WERI-Rb-1 (cell line): Measurements from ENCODE around the gene C10orf95.

Experiments
- DNase-seq: peaks from one replicate; pipeline ENCODE4 v3.0.0-alpha.2; 2020
- H3K27ac ChIP-seq: fragments of 250-450 bp; sonication (Bioruptor Pico); 2 replicates; pipeline ENCODE4 v1.5.1; 2020; ENCODE audit warnings: mild to moderate bottlenecking, moderate library complexity
- H3K27me3 ChIP-seq: fragments of 250-450 bp; sonication (Bioruptor Pico); 2 replicates; pipeline ENCODE4 v1.5.1; 2021; ENCODE audit warnings: mild to moderate bottlenecking, low read depth, moderate library complexity; ENCODE audit not compliant: insufficient read depth, severe bottlenecking
- H3K36me3 ChIP-seq: fragments of 250-450 bp; sonication (Bioruptor Pico); 2 replicates; pipeline ENCODE4 v1.5.1; 2020; ENCODE audit warnings: mild to moderate bottlenecking, moderate library complexity
- H3K4me3 ChIP-seq: 2 replicates; pipeline ENCODE4 v1.5.1; 2011; ENCODE audit warnings: low read depth, mild to moderate bottlenecking, control low read depth, low read length
- H3K9me3 ChIP-seq: fragments of 250-450 bp; sonication (Bioruptor Pico); 2 replicates; pipeline ENCODE4 v1.5.1; 2021; ENCODE audit warnings: mild to moderate bottlenecking, moderate library complexity; ENCODE audit not compliant: severe bottlenecking
- TF ChIP-seq, protein P1 (sequence below): IDR thresholded peaks from 2 replicates; pipeline ENCODE4 v1.5.1; 2011; ENCODE audit warnings: low read depth, mild to moderate bottlenecking, control low read depth, inconsistent platforms, low read length

C10orf95 gene

DNA sequence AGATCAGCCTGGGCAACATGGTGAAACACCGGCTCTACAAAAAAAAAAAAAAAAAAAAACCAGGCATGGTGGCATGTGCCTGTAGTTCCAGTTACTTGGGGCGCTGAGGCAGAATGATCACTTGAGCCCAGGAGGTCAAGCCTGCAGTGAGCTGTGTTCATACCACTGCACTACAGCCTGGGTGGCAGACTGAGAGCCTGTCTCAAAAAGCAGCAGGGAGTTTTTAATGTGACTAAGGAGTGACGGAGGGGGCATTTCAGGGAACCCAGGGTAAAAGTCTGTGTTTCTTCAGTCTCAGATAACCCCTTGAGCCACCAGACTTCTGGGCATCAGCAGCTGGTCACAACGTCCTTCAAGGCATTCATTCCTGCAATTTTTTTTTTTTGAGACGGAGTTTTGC lies 2.2 kb upstream of the C10orf95 start:
- H3K36me3 ChIP-seq, result peaks cover 15% of the 10 kb centered on the region
- no peak for DNase-seq
- no peaks in the 10 kb centered on the region for H3K27me3 ChIP-seq
- H3K4me3 ChIP-seq, result no peak overlapping the region
- TF ChIP-seq, protein P1, sequence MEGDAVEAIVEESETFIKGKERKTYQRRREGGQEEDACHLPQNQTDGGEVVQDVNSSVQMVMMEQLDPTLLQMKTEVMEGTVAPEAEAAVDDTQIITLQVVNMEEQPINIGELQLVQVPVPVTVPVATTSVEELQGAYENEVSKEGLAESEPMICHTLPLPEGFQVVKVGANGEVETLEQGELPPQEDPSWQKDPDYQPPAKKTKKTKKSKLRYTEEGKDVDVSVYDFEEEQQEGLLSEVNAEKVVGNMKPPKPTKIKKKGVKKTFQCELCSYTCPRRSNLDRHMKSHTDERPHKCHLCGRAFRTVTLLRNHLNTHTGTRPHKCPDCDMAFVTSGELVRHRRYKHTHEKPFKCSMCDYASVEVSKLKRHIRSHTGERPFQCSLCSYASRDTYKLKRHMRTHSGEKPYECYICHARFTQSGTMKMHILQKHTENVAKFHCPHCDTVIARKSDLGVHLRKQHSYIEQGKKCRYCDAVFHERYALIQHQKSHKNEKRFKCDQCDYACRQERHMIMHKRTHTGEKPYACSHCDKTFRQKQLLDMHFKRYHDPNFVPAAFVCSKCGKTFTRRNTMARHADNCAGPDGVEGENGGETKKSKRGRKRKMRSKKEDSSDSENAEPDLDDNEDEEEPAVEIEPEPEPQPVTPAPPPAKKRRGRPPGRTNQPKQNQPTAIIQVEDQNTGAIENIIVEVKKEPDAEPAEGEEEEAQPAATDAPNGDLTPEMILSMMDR, result no peak
- peak overlapping the region; percentile 93 for H3K27ac ChIP-seq
- H3K9me3 ChIP-seq, result no peaks in the 10 kb centered on the region

DNA sequence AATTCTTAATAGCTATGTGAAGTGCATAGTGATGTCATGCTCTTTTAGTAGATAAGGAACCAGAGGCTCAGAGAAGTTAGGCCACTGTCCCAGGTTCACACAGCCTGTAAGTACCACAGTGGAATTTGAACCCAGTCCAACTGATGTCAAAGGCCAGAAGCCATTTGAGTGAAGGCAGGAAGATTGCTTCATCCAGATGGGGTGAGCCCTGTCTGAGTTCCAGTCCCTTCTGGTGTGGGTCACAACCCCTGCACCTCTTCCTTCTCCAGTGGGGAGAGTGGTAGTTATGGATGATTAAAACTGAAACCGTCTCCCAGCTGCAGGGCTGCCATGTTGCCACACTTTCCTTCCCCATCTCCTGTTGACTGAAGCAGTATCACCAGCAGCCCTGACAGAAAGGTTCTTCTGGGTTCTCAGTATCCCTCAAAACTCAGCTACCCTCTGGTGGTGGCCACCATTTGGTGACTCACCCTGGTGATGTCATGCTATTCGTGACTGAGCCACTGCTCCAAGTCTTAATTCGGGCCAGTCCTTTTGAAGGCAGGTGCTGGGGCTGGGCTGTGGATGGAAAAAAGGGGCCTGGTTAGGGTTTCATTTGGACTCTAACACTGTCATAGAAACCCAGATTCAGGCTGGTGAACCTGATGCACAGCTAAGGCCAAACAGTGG lies 1.5 kb upstream of the C10orf95 start:
- peak; percentile 34 for DNase-seq
- Histone ChIP-seq H3K4me3 (no peak overlapping the region), H3K9me3 (no peaks in the 10 kb centered on the region), H3K27me3 (no peaks in the 10 kb centered on the region), H3K36me3 (peaks cover 15% of the 10 kb centered on the region), H3K27ac (peak overlapping the region; percentile 93)
- TF ChIP-seq, protein P1, result no peak

DNA sequence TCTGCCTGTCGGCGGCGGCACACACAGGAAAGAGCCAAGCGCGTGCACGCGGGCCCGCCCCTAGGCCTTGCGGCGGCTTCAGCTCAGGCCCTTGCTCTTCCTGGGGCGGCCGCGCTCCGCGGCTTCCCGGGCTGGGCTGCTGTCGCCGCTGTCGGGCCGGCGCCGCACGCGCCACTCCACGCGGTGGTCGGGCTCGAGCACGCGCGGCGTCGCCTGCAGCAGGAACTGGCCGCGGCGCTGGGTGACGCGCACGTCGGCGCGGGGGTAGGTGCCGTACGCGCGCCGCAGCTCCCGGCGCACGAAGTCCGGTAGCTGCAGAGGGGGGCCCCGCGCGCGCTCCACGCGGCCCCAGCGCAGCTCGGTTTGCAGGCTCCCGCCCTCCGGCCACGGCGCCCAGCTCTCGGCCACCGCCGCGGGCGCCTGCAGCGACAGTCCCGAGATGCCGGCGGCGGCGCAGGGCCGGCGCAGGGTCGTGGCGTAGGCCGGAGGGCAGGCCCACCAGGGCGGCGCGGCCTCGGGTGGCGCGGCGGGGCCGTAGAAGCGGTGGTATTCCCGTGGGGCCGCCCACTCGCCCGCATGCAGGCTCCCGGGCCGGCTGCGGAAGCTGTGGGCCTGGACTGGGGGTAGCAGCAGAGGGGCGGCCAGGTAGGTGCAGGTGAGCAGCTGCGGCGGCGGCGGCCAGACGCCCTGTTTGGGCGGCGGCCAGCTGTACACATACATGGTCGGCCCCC lies 804 bp downstream of the C10orf95 start:
- Histone ChIP-seq H3K27me3 (no peaks in the 10 kb centered on the region), H3K36me3 (peaks cover 15% of the 10 kb centered on the region), H3K4me3 (peak overlapping the region; percentile 73), H3K27ac (peak overlapping the region; percentile 95), H3K9me3 (no peaks in the 10 kb centered on the region)
- DNase-seq, result peak; percentile 85
- TF ChIP-seq, protein P1, result no peak

DNA sequence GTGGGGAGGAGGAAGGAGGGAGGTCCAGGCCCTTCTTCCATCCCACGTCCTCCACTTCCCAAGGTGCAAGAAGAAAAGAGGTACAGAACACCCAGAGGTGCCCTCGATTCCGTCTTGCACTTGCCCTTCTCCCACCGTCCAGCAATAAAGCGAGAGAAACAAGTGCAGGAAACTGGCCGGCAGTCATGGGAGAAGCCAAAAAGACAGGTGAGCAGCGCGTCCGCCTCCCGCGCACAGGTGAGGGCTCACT lies 1.3 kb downstream of the C10orf95 start:
- peaks cover 12% of the 10 kb centered on the region for H3K36me3 ChIP-seq
- peak overlapping the region; percentile 95 for H3K27ac ChIP-seq
- no peaks in the 10 kb centered on the region for H3K9me3 ChIP-seq
- H3K27me3 ChIP-seq, result no peaks in the 10 kb centered on the region
- TF ChIP-seq, protein P1, result no peak
- no peak for DNase-seq
- peak overlapping the region; percentile 72 for H3K4me3 ChIP-seq

DNA sequence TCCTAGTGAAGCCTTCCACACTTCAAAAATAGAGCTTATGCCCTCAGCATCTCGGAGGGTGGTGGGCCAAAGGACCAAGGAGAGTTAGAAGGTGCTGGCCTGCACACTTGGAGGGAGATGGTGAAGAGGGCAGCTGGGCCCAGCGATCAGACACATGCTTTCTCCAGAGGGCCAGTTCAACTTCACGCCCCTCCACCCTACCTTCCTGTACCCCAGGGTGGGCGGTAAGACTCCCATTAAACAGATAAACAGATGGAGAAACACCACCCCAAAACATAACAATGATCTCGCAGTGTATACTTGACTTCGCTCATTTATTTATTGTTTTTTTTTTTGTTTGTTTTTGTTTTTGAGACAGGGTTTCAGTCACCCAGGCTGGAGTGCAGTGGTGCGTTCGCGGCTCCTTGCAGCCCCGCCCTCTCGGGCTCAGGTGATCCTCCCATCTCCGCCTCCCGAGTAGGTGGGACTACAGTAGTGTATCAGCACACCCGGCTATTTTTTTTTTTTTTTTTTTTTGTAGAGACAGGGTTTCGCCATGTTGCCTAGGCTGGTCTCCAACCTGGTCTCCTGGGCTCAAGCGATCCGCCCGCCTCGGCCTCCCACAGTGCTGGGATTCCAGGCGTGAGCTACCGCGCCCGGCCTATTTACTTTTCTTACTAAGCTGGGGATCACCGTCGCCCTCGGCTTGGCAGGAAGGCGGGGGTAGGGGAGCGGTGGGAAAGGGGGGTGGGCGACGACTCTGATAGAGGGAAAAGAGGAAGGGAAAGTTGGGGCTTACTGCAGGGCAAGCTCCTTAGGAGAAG lies 1.8 kb downstream of the C10orf95 start:
- H3K36me3 ChIP-seq, result peaks cover 12% of the 10 kb centered on the region
- peak overlapping the region; percentile 72 for H3K4me3 ChIP-seq
- DNase-seq, result peak; percentile 83
- TF ChIP-seq, protein P1, result no peak
- no peaks in the 10 kb centered on the region for H3K27me3 ChIP-seq
- H3K9me3 ChIP-seq, result no peaks in the 10 kb centered on the region
- peak overlapping the region; percentile 95 for H3K27ac ChIP-seq
